Non-pigmented ciliary epithelial cell (primary cell): ENCODE data around the gene KLK10.

Source experiments
- DNase-seq: peaks from one replicate; pipeline ENCODE4 v3.0.0-alpha.2; 2010; ENCODE audit warnings: low read depth

Gene KLK10

DNA sequence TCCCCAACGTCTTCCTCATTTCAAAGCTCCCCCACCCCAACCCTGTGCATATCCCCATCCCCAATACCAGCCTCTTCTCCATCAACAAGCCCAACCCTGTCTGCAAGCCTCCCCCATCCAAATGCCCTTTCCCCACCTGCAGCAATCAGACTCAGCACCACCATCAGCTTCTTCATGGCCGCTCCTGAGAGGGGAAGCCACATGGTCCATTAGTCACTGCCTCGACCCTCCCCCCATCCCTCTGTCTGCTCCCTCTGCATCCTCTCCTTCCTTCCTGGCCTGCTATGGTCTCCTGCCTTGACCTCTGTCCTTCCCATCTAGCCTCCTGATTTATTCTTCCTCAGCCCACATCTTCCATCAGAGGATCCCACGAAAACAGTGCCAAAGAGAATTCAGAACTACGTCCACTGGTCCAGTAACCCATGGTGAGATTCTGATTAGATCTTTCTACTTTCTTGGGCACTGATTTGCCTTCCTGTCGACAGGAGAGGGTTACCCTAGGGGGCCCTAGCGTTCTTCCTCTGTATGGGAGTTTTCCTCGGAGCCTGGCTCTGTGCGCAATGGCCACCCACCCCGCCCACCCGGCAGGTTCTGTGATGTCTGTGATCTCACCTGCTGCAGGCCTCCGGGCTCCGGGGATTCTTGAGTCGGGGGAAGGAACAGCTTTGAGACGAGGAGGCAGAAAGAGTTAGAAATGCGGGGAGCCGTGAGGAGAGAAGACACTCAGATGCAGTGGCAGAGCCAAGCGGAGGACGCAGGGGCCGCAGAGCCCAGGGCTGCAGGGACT is 51.4 kb downstream of the KLK10 start:
- DNase-seq, result no peak

DNA sequence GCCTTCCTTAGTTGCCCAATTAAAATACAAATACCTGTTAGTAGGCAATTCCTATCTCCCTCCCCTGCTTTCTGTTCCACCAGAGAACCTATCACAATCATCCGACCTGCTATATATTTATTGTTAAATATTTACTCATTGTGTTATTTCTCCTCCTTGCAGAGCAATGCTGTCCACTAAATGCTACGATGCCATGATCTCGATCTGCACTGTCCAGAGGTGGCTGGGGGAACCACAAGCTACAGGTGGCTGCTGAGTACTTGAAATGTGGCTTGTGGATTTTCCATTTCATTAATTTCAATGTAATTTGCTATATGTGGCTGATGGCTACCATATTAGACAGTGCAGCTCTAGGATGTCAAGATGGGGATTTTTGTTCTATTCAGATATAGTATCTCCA is 55.2 kb downstream of the KLK10 start:
- no peak for DNase-seq

DNA sequence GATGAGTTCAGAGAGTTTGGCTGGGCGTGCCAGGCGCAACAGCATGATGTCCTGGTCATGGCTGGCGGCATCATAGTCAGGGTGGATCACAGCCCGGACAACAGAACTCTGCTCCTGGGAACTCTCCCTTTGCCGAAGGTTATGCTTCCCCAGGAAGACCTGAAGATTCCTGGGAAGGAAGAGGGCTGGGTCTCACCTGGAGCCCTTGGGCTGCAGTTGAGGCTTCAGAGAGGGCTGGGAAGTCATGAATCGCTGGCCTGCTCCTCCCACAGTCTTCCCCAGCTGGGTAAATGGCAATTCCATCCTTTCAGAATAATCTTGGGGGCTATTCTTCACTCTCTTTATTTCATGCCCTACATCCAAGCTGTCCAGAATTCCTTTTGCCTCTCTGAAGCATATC is 56.1 kb downstream of the KLK10 start:
- no peak for DNase-seq
